Body of pancreas (tissue), 4 donors: ENCODE data around the gene CSF3.

Experiments used
- POLR2A ChIP-seq, 3 donors: fragments of 450-650 bp; IDR thresholded peaks; one replicate each; pipeline ENCODE4 v1.6.1; 2016; ENCODE audit warnings: antibody characterized with exemption in 3 of 3, mild to moderate bottlenecking in 2 of 3
- TF ChIP-seq, protein P1 (sequence below), 7 experiments: fragments of 450-650 bp in 4 of 7; fragments of 200-600 bp in 3 of 7; sonication (generic) in 3 of 7; IDR thresholded peaks; one replicate each; pipeline ENCODE4 v1.5.1; 2016 to 2019; ENCODE audit warnings: antibody characterized with exemption in 7 of 7

DNA sequence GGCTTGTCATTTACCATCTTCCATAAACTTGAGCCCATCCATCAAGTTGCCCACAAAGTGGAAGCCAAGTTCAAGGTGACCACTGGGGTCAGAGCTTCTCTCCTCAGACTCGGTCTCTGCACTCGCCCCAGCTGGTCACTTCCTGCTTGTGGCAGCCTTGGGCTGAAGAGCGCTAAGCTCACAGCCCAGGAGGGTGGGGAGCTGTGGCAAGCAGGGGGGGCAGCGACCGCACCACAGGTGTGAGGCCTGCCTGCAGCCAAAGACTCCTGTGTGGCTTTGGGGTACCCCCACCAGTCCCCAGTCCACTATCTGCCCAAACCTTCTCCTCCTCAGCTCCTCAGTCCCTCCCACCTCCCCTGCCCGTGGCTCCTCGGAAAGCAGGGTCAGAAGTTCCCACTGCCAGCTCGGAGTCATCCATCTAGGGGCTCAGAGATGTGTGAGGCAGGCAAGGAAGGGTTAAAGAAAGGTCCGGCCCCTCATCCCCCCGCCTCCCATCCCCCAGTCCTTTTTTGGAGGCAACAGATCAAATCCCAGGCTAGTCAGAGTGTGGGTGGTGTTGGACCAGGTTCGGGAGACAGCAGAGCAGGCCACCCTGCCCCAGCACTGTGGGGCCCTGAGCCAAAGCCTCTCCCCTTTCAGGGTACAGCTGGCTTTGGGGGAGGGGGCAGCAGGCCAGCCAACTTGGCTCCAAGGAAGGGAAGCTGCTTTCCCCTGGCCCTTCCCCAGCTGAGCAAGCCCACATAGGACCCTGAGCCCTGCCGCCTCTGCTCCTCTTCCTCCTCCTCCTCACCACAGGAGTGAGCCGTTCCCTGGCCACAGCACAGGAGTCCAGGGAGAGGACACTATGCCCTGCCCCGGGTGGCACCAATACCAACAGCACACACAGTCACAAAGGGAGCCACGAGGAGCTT, 3.2 kb downstream of the CSF3 start:
- TF ChIP-seq, protein P1, sequence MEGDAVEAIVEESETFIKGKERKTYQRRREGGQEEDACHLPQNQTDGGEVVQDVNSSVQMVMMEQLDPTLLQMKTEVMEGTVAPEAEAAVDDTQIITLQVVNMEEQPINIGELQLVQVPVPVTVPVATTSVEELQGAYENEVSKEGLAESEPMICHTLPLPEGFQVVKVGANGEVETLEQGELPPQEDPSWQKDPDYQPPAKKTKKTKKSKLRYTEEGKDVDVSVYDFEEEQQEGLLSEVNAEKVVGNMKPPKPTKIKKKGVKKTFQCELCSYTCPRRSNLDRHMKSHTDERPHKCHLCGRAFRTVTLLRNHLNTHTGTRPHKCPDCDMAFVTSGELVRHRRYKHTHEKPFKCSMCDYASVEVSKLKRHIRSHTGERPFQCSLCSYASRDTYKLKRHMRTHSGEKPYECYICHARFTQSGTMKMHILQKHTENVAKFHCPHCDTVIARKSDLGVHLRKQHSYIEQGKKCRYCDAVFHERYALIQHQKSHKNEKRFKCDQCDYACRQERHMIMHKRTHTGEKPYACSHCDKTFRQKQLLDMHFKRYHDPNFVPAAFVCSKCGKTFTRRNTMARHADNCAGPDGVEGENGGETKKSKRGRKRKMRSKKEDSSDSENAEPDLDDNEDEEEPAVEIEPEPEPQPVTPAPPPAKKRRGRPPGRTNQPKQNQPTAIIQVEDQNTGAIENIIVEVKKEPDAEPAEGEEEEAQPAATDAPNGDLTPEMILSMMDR (IDR thresholded peaks at IDR 0.05) = no peak
- no peak for TF ChIP-seq POLR2A (IDR thresholded peaks at IDR 0.05)
